Measurements from ENCODE around the gene DLX3. TPM values are rescaled to one million over a fixed set of nuclear protein-coding genes. Genes with fewer than 3 reads are reported as not detected.

The DLX3 gene
- total and polyA plus RNA-seq, 2 of the 8 experiments (the other 6 are each of a cell fraction or from before 2014, with no cell fraction given): 0.15 to 0.20 TPM

GRCh38 chr17:49975531-49975930 is 19.5 kb downstream of the DLX3 start:
- POLR2A ChIA-PET (ENCODE audit: partially characterized antibody): interaction anchor here (1.5 kb wide), 1 partner anchor 11 kb away, joined by 6 read pairs; no protein-coding TSS in a partner anchor
- Histone ChIP-seq H3K36me3 (ENCODE audit: control insufficient read depth in 2 of 4, insufficient read depth in 4 of 4, low read length in 3 of 4) (peaks cover 0 to 8% (median 0%) of the 10 kb centered on the region in 4 experiments; a peak in 2 of 8 replicates), H3K9me3 (ENCODE audit: insufficient read depth in 2 of 2, low read depth in 1 of 2, low read length in 1 of 2) (no peaks in the 10 kb centered on the region; a peak in 1 of 4 replicates), H2BK120ac (replicated peaks; ENCODE audit: low read depth, low read length) (no peak overlapping the region), H3K4me3 (ENCODE audit: extremely low read depth in 1 of 4, insufficient read depth in 2 of 4, low read depth in 3 of 4, low read length in 4 of 4) (no peak overlapping the region), H3K27me3 (replicated peaks in 1 of 4; ENCODE audit: control insufficient read depth in 3 of 4, extremely low read depth in 1 of 4, insufficient read depth in 3 of 4, low read length in 3 of 4) (peaks cover 49 to 80% (median 70%) of the 10 kb centered on the region in 4 experiments), H3K4me1 (replicated peaks in 1 of 4; ENCODE audit: control insufficient read depth in 3 of 4, insufficient read depth in 4 of 4, low read length in 3 of 4) (peaks cover 3 to 45% (median 32%) of the 10 kb centered on the region in 4 experiments), H3K14ac (ENCODE audit: insufficient read length) (no peak overlapping the region), H3K9ac (replicated peaks in 1 of 4; ENCODE audit: extremely low read depth in 1 of 4, low read depth in 3 of 4, low read length in 3 of 4) (no peak overlapping the region; a peak in 1 of 7 replicates), H3K79me1 (ENCODE audit: low read depth, low read length) (no peaks in the 10 kb centered on the region), H3K18ac (ENCODE audit: extremely low read depth, low read length) (no peak overlapping the region), H2BK5ac (ENCODE audit: low read depth, low read length) (no peak overlapping the region), H3K27ac (ENCODE audit: low read depth, low read length) (no peak overlapping the region), H2BK20ac (ENCODE audit: low read length) (no peak overlapping the region), H3K4ac (replicated peaks; ENCODE audit: insufficient read length, low read depth, low read length) (no peak overlapping the region), H4K20me1 (replicated peaks in 1 of 2; ENCODE audit: control insufficient read depth in 1 of 2, insufficient read depth in 2 of 2, low read length in 2 of 2) (peaks cover 11 to 13% of the 10 kb centered on the region in 2 experiments), H2BK12ac (ENCODE audit: low read depth, low read length) (peak overlapping the region; percentile 77; the same call in 1 of the 2 replicates), H3K4me2 (ENCODE audit: insufficient read depth in 1 of 2, low read depth in 2 of 2, low read length in 2 of 2) (no peak overlapping the region; a peak in 1 of 4 replicates), H3K23me2 (ENCODE audit: low read depth, low read length) (peaks cover 5% of the 10 kb centered on the region), H3K79me2 (ENCODE audit: control insufficient read depth in 1 of 2, insufficient read depth in 2 of 2, low read length in 2 of 2) (no peaks in the 10 kb centered on the region), H3K23ac (ENCODE audit: insufficient read length) (no peak overlapping the region), H4K8ac (ENCODE audit: extremely low read depth, insufficient read depth, low read length) (peak overlapping the region; percentile 16), H3K56ac (replicated peaks; ENCODE audit: insufficient read length, low read depth, low read length) (no peak overlapping the region), H4K5ac (ENCODE audit: insufficient read length, low read depth, low read length) (no peak overlapping the region), H4K91ac (replicated peaks; ENCODE audit: insufficient read length, low read length) (no peak overlapping the region), H2BK15ac (ENCODE audit: low read length) (no peak overlapping the region), H2AK5ac (ENCODE audit: low read depth, low read length) (no peak overlapping the region), H2AFZ (ENCODE audit: low read length) (no peak overlapping the region)
- DNase-seq (ENCODE audit: low read depth in 1 of 2, low spot score in 2 of 2) (no peak), FAIRE-seq (no peak)
- CTCF ChIA-PET (ENCODE audit: partially characterized antibody): interaction anchor here (1.1 to 15.2 kb wide), 12 partner anchors 14 to 122 kb away, joined by 3 to 398 read pairs (median 5); partner anchors contain the start of gene DLX3
- 60% methylated on average over 7 of the region's 7 CpGs; no CpG with 5 or more reads in 1 of the 2 experiments for WGBS, 2 experiments (ENCODE audit: extremely low coverage in 1 of 2, insufficient coverage in 1 of 2, insufficient read length in 1 of 2, insufficient replicate concordance in 2 of 2, low coverage in 1 of 2, low lambda C conversion rate in 2 of 2, missing lambda C conversion rate in 1 of 2)
- no peak for TF ChIP-seq RAD21 (IDR thresholded peaks at IDR 0.05 in 1 of 2, conservative IDR thresholded peaks at IDR 0.05 in 1 of 2; ENCODE audit: low read depth in 2 of 2, low read length in 2 of 2)
- TF ChIP-seq SAP30 (IDR thresholded peaks at IDR 0.05; ENCODE audit: insufficient read depth, insufficient replicate concordance, low read length): no peak
- no peak for TF ChIP-seq GABPA (IDR thresholded peaks at IDR 0.05; ENCODE audit: borderline replicate concordance, insufficient read depth, low read length)
- no peak for TF ChIP-seq MAX (IDR thresholded peaks at IDR 0.05)
- TF ChIP-seq JUND (IDR thresholded peaks at IDR 0.05; ENCODE audit: low read length): no peak
- TF ChIP-seq, protein P1, sequence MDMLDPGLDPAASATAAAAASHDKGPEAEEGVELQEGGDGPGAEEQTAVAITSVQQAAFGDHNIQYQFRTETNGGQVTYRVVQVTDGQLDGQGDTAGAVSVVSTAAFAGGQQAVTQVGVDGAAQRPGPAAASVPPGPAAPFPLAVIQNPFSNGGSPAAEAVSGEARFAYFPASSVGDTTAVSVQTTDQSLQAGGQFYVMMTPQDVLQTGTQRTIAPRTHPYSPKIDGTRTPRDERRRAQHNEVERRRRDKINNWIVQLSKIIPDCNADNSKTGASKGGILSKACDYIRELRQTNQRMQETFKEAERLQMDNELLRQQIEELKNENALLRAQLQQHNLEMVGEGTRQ (IDR thresholded peaks at IDR 0.05; ENCODE audit: low read length): no peak
- no peak for TF ChIP-seq SP1 (IDR thresholded peaks at IDR 0.05; ENCODE audit: low read depth, low read length)
